Measurements from ENCODE around the gene CXCR6.

DNA sequence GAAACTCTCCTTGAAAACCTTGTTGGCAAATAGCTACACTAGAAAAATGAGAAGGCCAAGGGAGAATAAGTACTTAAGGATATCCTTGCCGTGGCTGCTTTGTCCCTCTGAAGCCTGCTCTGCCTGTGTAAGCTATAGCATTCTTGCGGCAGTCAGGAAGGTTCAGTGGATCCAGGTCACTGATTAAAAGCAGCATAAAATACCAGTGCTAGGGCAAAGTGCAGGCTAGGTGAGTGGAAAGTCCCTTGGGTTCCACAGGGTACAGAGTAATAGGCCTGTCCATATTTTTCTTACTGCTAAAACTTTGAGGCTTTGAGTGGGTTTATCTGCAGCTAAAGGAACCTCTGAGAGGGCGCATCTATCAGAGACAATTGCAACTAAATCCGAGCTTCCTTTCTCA lies 10.3 kb downstream of the CXCR6 start:
- TF ChIP-seq, protein P1, sequence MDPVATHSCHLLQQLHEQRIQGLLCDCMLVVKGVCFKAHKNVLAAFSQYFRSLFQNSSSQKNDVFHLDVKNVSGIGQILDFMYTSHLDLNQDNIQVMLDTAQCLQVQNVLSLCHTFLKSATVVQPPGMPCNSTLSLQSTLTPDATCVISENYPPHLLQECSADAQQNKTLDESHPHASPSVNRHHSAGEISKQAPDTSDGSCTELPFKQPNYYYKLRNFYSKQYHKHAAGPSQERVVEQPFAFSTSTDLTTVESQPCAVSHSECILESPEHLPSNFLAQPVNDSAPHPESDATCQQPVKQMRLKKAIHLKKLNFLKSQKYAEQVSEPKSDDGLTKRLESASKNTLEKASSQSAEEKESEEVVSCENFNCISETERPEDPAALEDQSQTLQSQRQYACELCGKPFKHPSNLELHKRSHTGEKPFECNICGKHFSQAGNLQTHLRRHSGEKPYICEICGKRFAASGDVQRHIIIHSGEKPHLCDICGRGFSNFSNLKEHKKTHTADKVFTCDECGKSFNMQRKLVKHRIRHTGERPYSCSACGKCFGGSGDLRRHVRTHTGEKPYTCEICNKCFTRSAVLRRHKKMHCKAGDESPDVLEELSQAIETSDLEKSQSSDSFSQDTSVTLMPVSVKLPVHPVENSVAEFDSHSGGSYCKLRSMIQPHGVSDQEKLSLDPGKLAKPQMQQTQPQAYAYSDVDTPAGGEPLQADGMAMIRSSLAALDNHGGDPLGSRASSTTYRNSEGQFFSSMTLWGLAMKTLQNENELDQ (tag by site-specific recombination; IDR thresholded peaks at IDR 0.05; ENCODE audit: low read depth) = no peak
- TF ChIP-seq ZNF416 (tag by site-specific recombination; IDR thresholded peaks at IDR 0.05) (no peak), KLF1 (tag by site-specific recombination; IDR thresholded peaks at IDR 0.05) (no peak), ZNF24 (tag by site-specific recombination; IDR thresholded peaks at IDR 0.05) (no peak)
- TF ChIP-seq, protein P2, sequence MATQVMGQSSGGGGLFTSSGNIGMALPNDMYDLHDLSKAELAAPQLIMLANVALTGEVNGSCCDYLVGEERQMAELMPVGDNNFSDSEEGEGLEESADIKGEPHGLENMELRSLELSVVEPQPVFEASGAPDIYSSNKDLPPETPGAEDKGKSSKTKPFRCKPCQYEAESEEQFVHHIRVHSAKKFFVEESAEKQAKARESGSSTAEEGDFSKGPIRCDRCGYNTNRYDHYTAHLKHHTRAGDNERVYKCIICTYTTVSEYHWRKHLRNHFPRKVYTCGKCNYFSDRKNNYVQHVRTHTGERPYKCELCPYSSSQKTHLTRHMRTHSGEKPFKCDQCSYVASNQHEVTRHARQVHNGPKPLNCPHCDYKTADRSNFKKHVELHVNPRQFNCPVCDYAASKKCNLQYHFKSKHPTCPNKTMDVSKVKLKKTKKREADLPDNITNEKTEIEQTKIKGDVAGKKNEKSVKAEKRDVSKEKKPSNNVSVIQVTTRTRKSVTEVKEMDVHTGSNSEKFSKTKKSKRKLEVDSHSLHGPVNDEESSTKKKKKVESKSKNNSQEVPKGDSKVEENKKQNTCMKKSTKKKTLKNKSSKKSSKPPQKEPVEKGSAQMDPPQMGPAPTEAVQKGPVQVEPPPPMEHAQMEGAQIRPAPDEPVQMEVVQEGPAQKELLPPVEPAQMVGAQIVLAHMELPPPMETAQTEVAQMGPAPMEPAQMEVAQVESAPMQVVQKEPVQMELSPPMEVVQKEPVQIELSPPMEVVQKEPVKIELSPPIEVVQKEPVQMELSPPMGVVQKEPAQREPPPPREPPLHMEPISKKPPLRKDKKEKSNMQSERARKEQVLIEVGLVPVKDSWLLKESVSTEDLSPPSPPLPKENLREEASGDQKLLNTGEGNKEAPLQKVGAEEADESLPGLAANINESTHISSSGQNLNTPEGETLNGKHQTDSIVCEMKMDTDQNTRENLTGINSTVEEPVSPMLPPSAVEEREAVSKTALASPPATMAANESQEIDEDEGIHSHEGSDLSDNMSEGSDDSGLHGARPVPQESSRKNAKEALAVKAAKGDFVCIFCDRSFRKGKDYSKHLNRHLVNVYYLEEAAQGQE (tag by site-specific recombination; IDR thresholded peaks at IDR 0.05) = no peak
